ENCODE data around the gene UCN2.
"Not testable (repeated sequence)": the region's sequence is repeated elsewhere in the genome, so short reads cannot be mapped to it uniquely, and the experiment has no call there.

The UCN2 gene

DNA sequence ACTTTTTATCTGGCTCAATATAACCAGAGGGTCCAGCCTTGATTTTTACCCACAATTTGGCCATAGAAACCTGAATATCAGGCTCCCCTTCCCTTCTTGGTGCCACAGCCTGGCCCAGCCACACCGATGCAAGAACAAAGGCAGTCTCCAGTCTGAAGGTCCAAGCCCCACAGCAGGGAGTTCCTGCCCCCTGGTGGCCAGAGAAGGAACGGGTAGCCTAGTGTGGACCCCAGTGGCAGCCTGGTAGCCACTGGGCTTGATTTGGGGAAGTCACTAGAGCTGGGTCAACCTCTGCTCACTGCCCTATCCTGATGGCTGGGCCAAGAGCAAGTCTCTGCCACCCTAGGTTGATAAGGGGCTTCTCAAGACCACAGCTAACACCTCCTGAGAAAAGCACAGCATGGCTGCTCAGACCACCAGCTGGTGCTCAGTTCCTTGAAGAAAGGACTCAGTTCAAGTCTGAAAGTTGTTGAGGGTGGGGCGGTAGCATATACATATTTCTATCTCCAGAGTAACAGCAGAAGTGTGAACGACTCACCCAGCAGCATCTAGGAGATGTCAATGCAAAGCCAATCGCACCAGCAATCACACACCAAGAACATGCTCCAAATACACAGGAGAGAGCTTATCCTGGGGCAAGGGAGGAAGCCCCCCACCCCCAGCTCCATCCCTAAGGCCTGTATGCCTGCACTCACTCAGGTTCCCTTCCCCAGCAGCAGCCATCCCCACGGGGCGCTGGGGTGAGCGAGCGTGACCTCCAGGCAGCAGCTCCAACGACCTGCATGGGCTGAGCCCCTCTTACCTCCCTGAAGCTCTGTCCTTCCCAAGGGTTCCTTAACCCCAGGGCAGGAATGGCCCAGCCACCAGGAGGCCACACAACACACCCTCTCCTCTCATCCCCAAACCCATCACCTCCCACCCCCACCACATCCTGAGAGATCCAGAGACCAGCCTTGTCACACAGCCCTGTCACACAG lies 14.6 kb downstream of the UCN2 start:
- Mint-ChIP-seq H3K27me3 (ENCODE audit: low read depth) (no peaks in the 10 kb centered on the region), H3K36me3 (ENCODE audit: low read depth) (peaks cover 33% of the 10 kb centered on the region), H3K4me1 (ENCODE audit: low read depth) (peaks cover 16% of the 10 kb centered on the region), H3K4me3 (no peak overlapping the region), H3K27ac (no peak overlapping the region), H3K9me3 (no peaks in the 10 kb centered on the region)
- peak; percentile 68 for DNase-seq (ENCODE audit: low spot score)

DNA sequence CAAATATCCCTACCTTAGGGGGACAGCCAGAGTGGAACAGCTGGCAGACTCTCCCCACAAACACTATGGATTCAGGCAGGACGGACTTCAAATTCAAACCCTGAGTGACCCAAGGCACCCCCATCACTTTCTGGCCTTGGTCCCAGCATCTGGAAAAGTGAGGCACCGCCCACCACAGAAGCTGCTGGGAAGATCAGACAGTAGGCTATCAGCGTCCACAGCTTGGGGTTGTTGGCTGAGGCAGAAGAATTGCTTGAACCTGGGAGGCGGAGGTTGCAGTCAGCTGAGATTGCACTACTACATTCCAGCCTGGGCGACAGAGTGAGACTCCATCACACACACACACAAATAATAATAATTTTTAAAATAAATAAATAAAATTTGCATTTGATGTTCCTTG lies 15.5 kb downstream of the UCN2 start:
- peaks cover 14% of the 10 kb centered on the region for H3K4me1 Mint-ChIP-seq (ENCODE audit: low read depth)
- H3K4me3 Mint-ChIP-seq, result no peak overlapping the region
- DNase-seq (ENCODE audit: low spot score), result no peak
- H3K27me3 Mint-ChIP-seq (ENCODE audit: low read depth), result no peaks in the 10 kb centered on the region
- H3K36me3 Mint-ChIP-seq (ENCODE audit: low read depth), result peaks cover 31% of the 10 kb centered on the region
- no peaks in the 10 kb centered on the region for H3K9me3 Mint-ChIP-seq
- H3K27ac Mint-ChIP-seq, result no peak overlapping the region

DNA sequence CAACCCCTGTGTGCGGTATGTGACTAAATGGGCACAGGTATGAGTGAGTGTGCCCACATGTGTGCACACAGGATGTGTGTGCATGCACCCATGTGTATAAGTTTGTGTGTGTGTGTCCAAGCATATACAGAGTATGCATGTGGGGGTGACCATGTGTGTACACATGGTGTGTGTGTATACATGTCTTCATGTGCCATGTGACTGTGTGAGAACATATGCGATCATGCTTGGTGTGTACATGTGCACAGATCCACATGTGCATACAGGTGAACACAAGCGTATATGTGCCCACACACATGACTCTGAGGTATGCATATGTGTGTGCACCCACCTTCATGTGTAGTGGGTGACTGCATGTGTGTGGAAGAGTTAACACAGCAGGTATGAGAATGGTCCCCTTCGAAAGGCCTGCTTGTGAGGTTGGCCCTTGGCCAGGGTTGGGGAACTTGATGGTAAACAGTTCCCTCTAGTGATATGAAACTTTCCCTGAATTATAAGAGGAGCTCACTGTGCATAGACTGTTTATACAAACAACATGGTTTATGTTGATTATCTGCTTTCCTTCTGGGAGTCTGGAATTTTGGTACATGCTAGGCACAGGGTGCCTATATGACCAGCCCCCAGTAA lies 17.3 kb downstream of the UCN2 start:
- Mint-ChIP-seq H3K9me3 (no peaks in the 10 kb centered on the region), H3K27me3 (ENCODE audit: low read depth) (no peaks in the 10 kb centered on the region), H3K4me1 (ENCODE audit: low read depth) (peaks cover 11% of the 10 kb centered on the region), H3K36me3 (ENCODE audit: low read depth) (peaks cover 34% of the 10 kb centered on the region), H3K4me3 (no peak overlapping the region), H3K27ac (no peak overlapping the region)
- no peak for DNase-seq (ENCODE audit: low spot score)

DNA sequence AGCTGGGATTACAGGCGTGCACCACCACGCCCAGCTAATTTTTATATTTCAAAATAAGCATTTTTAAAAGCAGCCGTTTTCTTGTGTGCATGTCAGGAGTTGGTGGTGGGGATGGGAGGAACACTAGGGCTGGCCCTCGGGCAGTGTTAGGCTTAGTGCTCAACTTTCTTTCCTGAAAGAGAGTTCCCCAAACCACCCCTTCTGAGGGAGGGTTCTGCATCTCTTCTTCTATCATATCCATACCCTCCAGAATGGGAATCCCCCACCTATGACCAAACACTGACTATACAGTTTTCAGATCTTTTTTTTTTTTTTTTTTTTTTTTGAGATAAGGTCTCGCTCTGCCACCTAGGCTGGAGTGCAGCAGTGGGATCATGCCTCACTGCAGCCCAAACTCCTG lies 19.4 kb downstream of the UCN2 start:
- Mint-ChIP-seq H3K36me3 (ENCODE audit: low read depth) (peaks cover 31% of the 10 kb centered on the region), H3K27ac (no peak overlapping the region)

DNA sequence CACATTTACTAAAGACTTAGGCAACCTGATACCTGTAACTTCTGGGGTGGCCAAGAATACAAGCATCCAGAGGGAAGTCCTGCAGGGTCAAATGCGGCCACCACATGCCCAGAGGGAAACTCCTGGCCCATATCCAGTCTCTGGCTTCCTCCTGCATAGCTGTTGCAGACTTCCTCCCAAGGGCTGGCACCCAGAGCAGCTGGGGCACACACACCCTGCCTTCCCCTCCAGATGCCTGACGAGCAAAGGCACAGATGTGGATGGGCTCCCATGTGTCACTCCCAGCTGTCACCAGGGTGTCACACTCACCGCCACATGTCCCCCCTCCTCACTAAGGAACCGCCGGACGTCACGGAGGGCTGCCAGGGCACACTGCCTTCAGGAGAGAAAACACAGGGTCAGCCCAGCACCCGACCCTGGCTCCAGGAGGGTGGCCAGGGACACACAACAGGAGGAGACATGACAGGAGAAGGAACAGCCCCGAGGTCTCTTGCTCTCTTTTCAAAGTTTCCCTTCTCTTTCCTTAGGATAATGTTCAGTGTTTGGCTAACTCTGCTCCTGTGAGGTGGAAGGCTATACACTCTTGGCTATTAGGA lies 20.2 kb downstream of the UCN2 start:
- Mint-ChIP-seq H3K27ac (no peak overlapping the region), H3K4me1 (ENCODE audit: low read depth) (peaks cover 3% of the 10 kb centered on the region), H3K36me3 (ENCODE audit: low read depth) (peaks cover 31% of the 10 kb centered on the region), H3K9me3 (no peaks in the 10 kb centered on the region), H3K4me3 (no peak overlapping the region), H3K27me3 (ENCODE audit: low read depth) (no peaks in the 10 kb centered on the region)
- DNase-seq (ENCODE audit: low spot score), result no peak

More for the DNA sequence above, 19.4 kb downstream of the UCN2 start:
- DNase-seq (ENCODE audit: low spot score), result no peak
- no peaks in the 10 kb centered on the region for H3K27me3 Mint-ChIP-seq (ENCODE audit: low read depth)
- H3K4me1 Mint-ChIP-seq (ENCODE audit: low read depth), result peaks cover 6% of the 10 kb centered on the region
- no peaks in the 10 kb centered on the region for H3K9me3 Mint-ChIP-seq
- no peak overlapping the region for H3K4me3 Mint-ChIP-seq

DNA sequence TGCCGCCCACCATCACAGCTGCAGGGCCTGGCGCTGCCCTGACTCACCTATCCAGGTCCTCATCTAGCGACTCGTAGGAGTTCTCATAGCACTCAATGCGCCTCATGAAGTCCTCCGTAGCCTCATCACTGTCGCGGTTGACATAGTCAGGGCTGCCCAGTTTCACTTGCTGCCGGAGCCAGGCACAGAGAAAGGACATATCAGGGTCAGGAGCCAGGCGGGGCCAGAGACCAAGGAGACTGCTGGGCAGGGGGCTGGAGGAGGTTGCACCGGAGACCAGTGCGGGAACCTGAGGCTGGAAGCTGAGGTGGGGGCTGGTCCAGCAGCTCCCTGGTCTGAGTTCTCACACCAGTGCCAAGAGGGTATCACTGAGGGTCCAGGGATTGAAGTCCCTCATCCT lies 25.1 kb downstream of the UCN2 start:
- no peaks in the 10 kb centered on the region for H3K27me3 Mint-ChIP-seq (ENCODE audit: low read depth)
- DNase-seq (ENCODE audit: low spot score), result no peak
- peaks cover 45% of the 10 kb centered on the region for H3K36me3 Mint-ChIP-seq (ENCODE audit: low read depth)
- no peaks in the 10 kb centered on the region for H3K4me1 Mint-ChIP-seq (ENCODE audit: low read depth)
- H3K4me3 Mint-ChIP-seq, result no peak overlapping the region
- H3K9me3 Mint-ChIP-seq, result no peaks in the 10 kb centered on the region
- no peak overlapping the region for H3K27ac Mint-ChIP-seq

DNA sequence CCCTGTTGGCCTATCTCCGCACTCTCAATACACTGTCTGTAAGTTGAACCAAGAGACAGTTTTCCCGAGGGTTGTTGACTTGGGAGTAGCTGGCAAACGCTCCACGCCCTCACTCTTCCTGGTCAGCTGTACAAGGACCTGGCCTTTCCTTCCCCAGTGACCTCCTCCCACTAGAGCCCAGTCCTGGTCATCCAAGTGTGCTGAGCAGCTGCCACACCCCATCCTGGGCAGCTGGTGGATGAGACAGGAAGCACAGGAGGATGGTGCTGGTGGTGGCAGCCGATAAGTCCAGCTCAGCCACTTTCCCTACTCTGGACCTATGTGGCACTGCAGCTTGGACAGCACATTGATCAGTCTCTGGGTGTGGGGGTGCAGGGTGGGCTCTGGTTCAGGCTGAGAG lies 26.8 kb downstream of the UCN2 start:
- H3K27ac Mint-ChIP-seq, result no peak overlapping the region
- no peak overlapping the region for H3K4me3 Mint-ChIP-seq
- peaks cover 46% of the 10 kb centered on the region for H3K36me3 Mint-ChIP-seq (ENCODE audit: low read depth)
- no peaks in the 10 kb centered on the region for H3K27me3 Mint-ChIP-seq (ENCODE audit: low read depth)
- H3K4me1 Mint-ChIP-seq (ENCODE audit: low read depth), result peaks cover 3% of the 10 kb centered on the region
- no peak for DNase-seq (ENCODE audit: low spot score)
- H3K9me3 Mint-ChIP-seq, result no peaks in the 10 kb centered on the region

DNA sequence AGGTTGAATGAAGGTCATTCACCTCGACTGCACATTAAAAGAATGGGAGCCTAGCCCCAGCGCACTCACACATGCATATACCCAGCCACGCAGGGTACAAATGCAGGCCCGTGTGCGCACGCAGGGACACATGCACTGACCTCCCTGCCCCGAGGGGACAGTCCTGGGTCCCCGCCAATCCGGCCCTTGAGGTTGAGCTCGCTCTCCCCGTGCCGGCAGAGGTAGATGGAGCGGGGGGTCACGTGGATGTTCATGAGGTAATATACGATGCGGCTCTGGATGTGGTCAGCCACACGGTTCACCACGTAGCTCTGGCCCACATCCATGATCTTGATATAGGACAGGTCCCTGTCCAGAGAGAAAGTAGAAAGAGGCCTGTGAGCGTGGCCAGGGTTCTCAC lies 27.5 kb downstream of the UCN2 start:
- Mint-ChIP-seq H3K4me3 (no peak overlapping the region), H3K27me3 (ENCODE audit: low read depth) (no peaks in the 10 kb centered on the region), H3K9me3 (no peaks in the 10 kb centered on the region), H3K27ac (no peak overlapping the region), H3K4me1 (ENCODE audit: low read depth) (peaks cover 3% of the 10 kb centered on the region), H3K36me3 (ENCODE audit: low read depth) (peaks cover 45% of the 10 kb centered on the region)
- DNase-seq (ENCODE audit: low spot score), result no peak

DNA sequence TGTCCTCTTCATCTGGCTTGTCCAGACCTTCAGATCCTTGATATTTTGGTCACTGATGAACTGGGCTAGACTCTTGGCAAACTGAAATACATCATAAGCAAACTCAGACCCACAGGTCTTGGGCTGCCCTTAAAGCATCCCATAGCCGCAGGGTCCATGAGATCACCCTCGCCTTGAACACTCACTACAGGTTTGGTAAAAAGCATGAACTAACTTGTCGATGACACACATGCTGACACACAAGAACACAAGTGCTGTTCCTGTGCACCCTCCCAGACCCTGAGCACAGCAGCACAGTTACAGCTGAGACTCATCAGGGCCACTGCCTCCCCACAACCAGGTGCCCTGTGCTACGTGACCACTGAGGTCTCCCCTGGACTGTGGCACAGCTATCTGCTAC lies 28.0 kb downstream of the UCN2 start:
- DNase-seq (ENCODE audit: low spot score), result no peak
- Mint-ChIP-seq H3K9me3 (no peaks in the 10 kb centered on the region), H3K27ac (no peak overlapping the region), H3K36me3 (ENCODE audit: low read depth) (peaks cover 45% of the 10 kb centered on the region), H3K27me3 (ENCODE audit: low read depth) (no peaks in the 10 kb centered on the region), H3K4me1 (ENCODE audit: low read depth) (peaks cover 3% of the 10 kb centered on the region), H3K4me3 (no peak overlapping the region)

DNA sequence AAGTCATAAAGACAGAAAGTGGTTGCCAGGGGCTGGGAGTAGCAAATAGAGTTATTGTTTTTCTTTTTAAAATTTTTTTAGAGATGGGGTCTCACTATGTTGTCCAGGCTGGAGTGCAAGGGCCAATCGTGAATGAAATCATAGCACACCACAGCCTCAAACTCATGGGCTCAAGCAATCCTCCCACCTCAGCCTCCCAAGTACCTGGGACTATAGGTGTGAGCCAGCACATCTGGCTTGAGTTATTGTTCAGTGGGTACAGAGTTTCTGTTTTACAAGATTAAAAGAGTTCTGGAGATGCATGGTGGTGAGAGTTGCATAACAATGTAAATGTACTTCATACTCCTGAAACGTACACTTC lies 30.6 kb downstream of the UCN2 start:
- peaks cover 3% of the 10 kb centered on the region for H3K4me1 Mint-ChIP-seq (ENCODE audit: low read depth)
- DNase-seq (ENCODE audit: low spot score), result no peak
- no peaks in the 10 kb centered on the region for H3K9me3 Mint-ChIP-seq
- no peaks in the 10 kb centered on the region for H3K27me3 Mint-ChIP-seq (ENCODE audit: low read depth)
- no peak overlapping the region for H3K4me3 Mint-ChIP-seq
- H3K36me3 Mint-ChIP-seq (ENCODE audit: low read depth), result peaks cover 52% of the 10 kb centered on the region
- H3K27ac Mint-ChIP-seq, result no peak overlapping the region

DNA sequence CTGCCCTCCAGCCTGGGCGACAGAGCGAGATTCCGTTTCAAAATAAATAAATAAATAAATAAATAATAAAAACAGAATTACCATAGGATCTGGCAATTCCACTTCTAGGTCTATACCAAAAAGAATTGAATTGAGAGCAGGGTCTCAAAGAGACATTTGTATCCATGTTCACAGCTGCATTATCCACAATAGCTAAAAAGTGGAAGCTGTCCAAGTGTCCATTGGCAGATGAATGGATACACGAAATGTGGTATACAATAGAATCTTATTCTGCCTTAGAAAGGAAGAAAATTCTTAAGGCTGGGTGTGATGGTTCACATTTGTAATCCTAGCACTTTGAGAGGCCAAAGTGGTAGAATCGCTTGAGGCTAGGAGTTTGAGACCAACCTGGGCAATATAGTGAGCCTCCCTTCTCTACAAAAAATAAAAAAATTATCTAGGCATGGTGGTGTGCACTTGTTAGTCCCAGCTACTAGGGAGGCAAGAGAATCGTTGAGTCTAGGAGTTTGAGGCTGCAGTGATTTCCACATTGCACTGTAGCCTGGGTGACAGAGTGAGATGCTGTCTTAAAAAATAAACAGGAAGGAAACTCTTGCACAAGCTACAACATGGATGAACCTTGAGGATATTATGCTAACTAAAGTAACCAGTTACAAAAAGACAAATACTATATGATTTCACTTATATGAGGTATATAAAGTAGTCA lies 31.2 kb downstream of the UCN2 start:
- H3K4me3 Mint-ChIP-seq, result no peak overlapping the region
- H3K4me1 Mint-ChIP-seq (ENCODE audit: low read depth), result peaks cover 3% of the 10 kb centered on the region
- no peaks in the 10 kb centered on the region for H3K9me3 Mint-ChIP-seq
- no peak overlapping the region for H3K27ac Mint-ChIP-seq
- no peak for DNase-seq (ENCODE audit: low spot score)
- H3K27me3 Mint-ChIP-seq (ENCODE audit: low read depth), result no peaks in the 10 kb centered on the region
- H3K36me3 Mint-ChIP-seq (ENCODE audit: low read depth), result peaks cover 55% of the 10 kb centered on the region

DNA sequence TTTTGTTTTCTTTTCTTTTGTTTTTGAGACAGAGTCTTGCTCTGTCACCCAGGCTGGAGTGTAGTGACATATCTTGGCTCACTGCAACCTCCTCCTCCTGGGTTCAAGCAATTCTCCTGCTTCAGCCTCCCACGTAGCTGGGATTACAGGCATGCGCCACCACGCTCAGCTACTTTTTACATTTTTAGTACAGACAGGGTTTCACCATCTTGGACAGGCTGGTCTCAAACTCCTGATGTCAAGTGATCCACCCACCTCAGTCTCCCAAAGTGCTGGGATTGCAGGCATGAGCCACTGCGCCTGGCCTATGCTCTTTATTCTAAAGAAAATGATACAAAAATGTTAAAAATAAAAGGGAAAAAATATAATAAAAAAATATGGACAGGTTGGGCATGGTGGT lies 32.9 kb downstream of the UCN2 start:
- H3K9me3 Mint-ChIP-seq; H3K27me3 Mint-ChIP-seq (ENCODE audit: low read depth); H3K4me3 Mint-ChIP-seq; H3K27ac Mint-ChIP-seq; DNase-seq (ENCODE audit: low spot score); H3K4me1 Mint-ChIP-seq (ENCODE audit: low read depth): not testable (repeated sequence)
- H3K36me3 Mint-ChIP-seq (ENCODE audit: low read depth), result peaks cover 57% of the 10 kb centered on the region

DNA sequence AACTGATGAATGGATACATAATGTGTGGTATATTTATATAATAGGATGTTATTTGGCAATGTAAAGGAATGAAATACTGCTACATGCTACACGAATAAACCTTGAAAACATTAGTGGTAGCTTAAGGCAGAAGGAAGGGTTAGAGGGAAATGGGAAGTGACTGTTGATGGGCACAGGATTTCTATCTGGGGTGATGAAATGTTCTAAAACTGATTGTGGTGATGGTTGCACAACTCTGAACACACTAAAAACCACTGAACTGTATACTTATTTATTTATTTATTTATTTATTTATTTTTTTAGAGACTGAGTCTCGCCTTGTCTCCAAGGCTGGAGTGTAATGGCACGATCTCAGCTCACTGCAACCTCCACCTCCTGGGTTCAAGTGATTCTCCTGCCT lies 34.8 kb downstream of the UCN2 start:
- H3K27ac Mint-ChIP-seq, result no peak overlapping the region
- H3K27me3 Mint-ChIP-seq (ENCODE audit: low read depth), result no peaks in the 10 kb centered on the region
- H3K36me3 Mint-ChIP-seq (ENCODE audit: low read depth), result peaks cover 45% of the 10 kb centered on the region
- no peak for DNase-seq (ENCODE audit: low spot score)
- no peak overlapping the region for H3K4me3 Mint-ChIP-seq
- H3K4me1 Mint-ChIP-seq (ENCODE audit: low read depth), result peaks cover 3% of the 10 kb centered on the region
- H3K9me3 Mint-ChIP-seq, result no peaks in the 10 kb centered on the region

DNA sequence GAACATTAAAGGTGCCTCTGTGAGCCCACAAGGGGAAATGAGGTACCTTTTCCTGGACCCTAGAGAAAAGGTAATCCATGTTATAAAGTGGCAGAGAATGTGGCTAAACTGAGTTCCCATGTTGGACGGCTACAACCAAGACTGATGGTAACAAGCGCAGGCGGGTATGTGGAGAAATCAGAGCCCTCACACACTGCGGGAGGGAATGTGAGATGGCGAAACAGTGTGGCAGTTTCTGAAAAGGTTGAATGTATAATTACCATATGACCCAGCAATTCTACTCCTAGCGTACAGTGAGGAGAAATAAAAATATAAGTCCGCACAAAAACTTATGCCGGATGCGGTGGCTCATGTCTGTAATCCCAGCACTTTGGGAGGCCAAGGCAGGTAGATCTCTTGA lies 35.5 kb downstream of the UCN2 start:
- no peak for DNase-seq (ENCODE audit: low spot score)
- Mint-ChIP-seq H3K36me3 (ENCODE audit: low read depth) (peaks cover 42% of the 10 kb centered on the region), H3K4me1 (ENCODE audit: low read depth) (peaks cover 3% of the 10 kb centered on the region), H3K27ac (no peak overlapping the region), H3K4me3 (no peak overlapping the region), H3K9me3 (no peaks in the 10 kb centered on the region), H3K27me3 (ENCODE audit: low read depth) (no peaks in the 10 kb centered on the region)
